GM18502 (cell line): ENCODE data around the gene ATG5.

ENCODE experiments used
- ATAC-seq: cut with Tn5 transposase; IDR thresholded peaks from one replicate; pipeline ENCODE4 v1.9.1; 2021; ENCODE audit warnings: mild to moderate bottlenecking; ENCODE audit not compliant: unreplicated experiment, poor library complexity

ATG5 gene

GRCh38 chr6:106186714-106187113 is 138.8 kb downstream of the ATG5 start:
- no peak for ATAC-seq

GRCh38 chr6:106186172-106186571 is 139.4 kb downstream of the ATG5 start:
- no peak for ATAC-seq

GRCh38 chr6:106185615-106186014 is 139.9 kb downstream of the ATG5 start:
- no peak for ATAC-seq

GRCh38 chr6:106184629-106185028 is 140.9 kb downstream of the ATG5 start:
- no peak for ATAC-seq

GRCh38 chr6:106183430-106183829 is 142.1 kb downstream of the ATG5 start:
- ATAC-seq = no peak

- peak; percentile 79 for ATAC-seq
Observed at GRCh38 chr6:106182455-106182854, 143.1 kb downstream of the ATG5 start.

GRCh38 chr6:106181664-106182418 is 143.7 kb downstream of the ATG5 start:
- peak; percentile 44 for ATAC-seq

- no peak for ATAC-seq
Observed at GRCh38 chr6:106180208-106180607, 145.4 kb downstream of the ATG5 start.

GRCh38 chr6:106178900-106179299 is 146.7 kb downstream of the ATG5 start:
- no peak for ATAC-seq

GRCh38 chr6:106177786-106178185 is 147.8 kb downstream of the ATG5 start:
- ATAC-seq = no peak

GRCh38 chr6:106173124-106173879 is 152.3 kb downstream of the ATG5 start:
- no peak for ATAC-seq

GRCh38 chr6:106170030-106170791 is 155.3 kb downstream of the ATG5 start:
- ATAC-seq = no peak

GRCh38 chr6:106169517-106169916 is 156.0 kb downstream of the ATG5 start:
- no peak for ATAC-seq

- no peak for ATAC-seq
Observed at GRCh38 chr6:106168097-106168888, 157.3 kb downstream of the ATG5 start.

GRCh38 chr6:106167096-106167814 is 158.3 kb downstream of the ATG5 start:
- peak; percentile 55 for ATAC-seq

GRCh38 chr6:106165885-106166485 is 159.6 kb downstream of the ATG5 start:
- ATAC-seq = no peak

- peak; percentile 58 for ATAC-seq
Observed at GRCh38 chr6:106163966-106164877, 161.3 kb downstream of the ATG5 start.

GRCh38 chr6:106163446-106163965 is 162.1 kb downstream of the ATG5 start:
- ATAC-seq = peak; percentile 24
